Sigmoid colon (tissue), 7 donors: ENCODE data around the gene NLRC5. TPM values are rescaled to one million over a fixed set of nuclear protein-coding genes. Genes with fewer than 3 reads are reported as not detected.

Experiments used
- DNase-seq: peaks from one replicate; pipeline ENCODE4 v3.0.0-alpha.2; 2019
- H3K27ac ChIP-seq, 4 donors: fragments of 200-600 bp; sonication (generic); one replicate each; pipeline ENCODE4 v1.5.1; 2016 to 2019; ENCODE audit warnings: mild to moderate bottlenecking in 1 of 4
- H3K27me3 ChIP-seq, 3 donors: fragments of 200-600 bp; sonication (generic); one replicate each; pipeline ENCODE4 v1.5.1; 2019; ENCODE audit warnings: mild to moderate bottlenecking in 1 of 3
- H3K36me3 ChIP-seq, 4 donors: fragments of 200-600 bp; sonication (generic); one replicate each; pipeline ENCODE4 v1.5.1; 2016 to 2019
- H3K4me1 ChIP-seq, 4 donors: fragments of 200-600 bp; sonication (generic); one replicate each; pipeline ENCODE4 v1.5.1; 2017 to 2019
- H3K4me3 ChIP-seq, 4 donors: fragments of 200-600 bp; sonication (generic); one replicate each; pipeline ENCODE4 v1.5.1; 2017 to 2019; ENCODE audit warnings: mild to moderate bottlenecking in 2 of 4, moderate library complexity in 1 of 4
- H3K9me3 ChIP-seq, 4 donors: fragments of 200-600 bp in 3 of 4; sonication (generic) in 3 of 4; one replicate each; pipeline versions ENCODE4 v1.5.1 to v1.6.1; 2013 to 2019
- CTCF ChIP-seq, 4 experiments: fragments of 450-650 bp in 3 of 4; fragments of 200-600 bp in 1 of 4; IDR thresholded peaks; one replicate each; pipeline ENCODE4 v1.5.1; 2016 to 2019; ENCODE audit warnings: antibody characterized with exemption in 4 of 4, mild to moderate bottlenecking in 3 of 4, moderate library complexity in 2 of 4
- EP300 ChIP-seq, 4 donors: sonication (generic); formaldehyde crosslinking; IDR thresholded peaks; one replicate each; pipeline ENCODE4 v1.6.1; 2017; ENCODE audit warnings: antibody characterized with exemption in 4 of 4
- POLR2A ChIP-seq, 2 donors: fragments of 450-650 bp; IDR thresholded peaks; one replicate each; pipeline ENCODE4 v1.6.1; 2016; ENCODE audit warnings: antibody characterized with exemption in 2 of 2, mild to moderate bottlenecking in 2 of 2, moderate library complexity in 2 of 2
- POLR2AphosphoS5 ChIP-seq, 4 donors: sonication (generic); formaldehyde crosslinking; IDR thresholded peaks; one replicate each; pipeline ENCODE4 v1.6.1; 2017; ENCODE audit warnings: antibody characterized with exemption in 4 of 4
- WGBS, 2 donors: extraction: QIAGEN DNeasy Blood & Tissue Kit; methylation state at CpG; one replicate each; pipeline ENCODE4 v1.1.7; 2013; 5-methylcytosine and 5-hydroxymethylcytosine counted together
- intact Hi-C: fragments of 100-400 bp; cut with DNase I; formaldehyde crosslinking; loops from one replicate; pipeline ENCODE4 v1.15.1; 2023
- polyA plus RNA-seq, 3 donors: library from polyadenylated mRNA; stranded (reverse); fragments of 200-250 nt; gene quantifications; one replicate each; pipeline ENCODE4 v1.2.3, GENCODE V29; 2013
- total RNA-seq, 4 donors: library from RNA; depleted of rRNA; stranded (reverse); fragments of >200 nt; gene quantifications; one replicate each; pipeline ENCODE4 v1.1.0, GENCODE V29; 2016
- donor health status: healthy with polysubstance abuse.
- donor health status: Bipolar disorder and iron deficiency.
- donor health status: healthy.

The NLRC5 gene
- total and polyA plus RNA-seq, 7 donors: 9.5 to 119 (median 19.5) TPM

GRCh38 chr16:57019746-57020145, 30.4 kb downstream of the NLRC5 start:
- intact Hi-C loops: no loop called here
- no peaks in the 10 kb centered on the region for H3K9me3 ChIP-seq
- no peak overlapping the region for H3K27ac ChIP-seq
- TF ChIP-seq EP300 (IDR thresholded peaks at IDR 0.05) (no peak), POLR2A (IDR thresholded peaks at IDR 0.05) (no peak), POLR2AphosphoS5 (IDR thresholded peaks at IDR 0.05) (no peak), CTCF (IDR thresholded peaks at IDR 0.05) (no peak)
- H3K27me3 ChIP-seq: no peaks in the 10 kb centered on the region
- H3K4me1 ChIP-seq: no peaks in the 10 kb centered on the region
- H3K36me3 ChIP-seq: peaks cover 4 to 63% (median 42%) of the 10 kb centered on the region in 4 donors
- no peak overlapping the region for H3K4me3 ChIP-seq
- DNase-seq: peak; percentile 10
- 45 to 93% methylated on average over 2 of the region's 2 CpGs for WGBS, 2 donors

GRCh38 chr16:57020651-57021050, 31.3 kb downstream of the NLRC5 start:
- no peak overlapping the region for H3K4me3 ChIP-seq
- intact Hi-C loops: no loop called here
- no peak for TF ChIP-seq CTCF (IDR thresholded peaks at IDR 0.05)
- TF ChIP-seq POLR2AphosphoS5 (IDR thresholded peaks at IDR 0.05): no peak
- TF ChIP-seq POLR2A (IDR thresholded peaks at IDR 0.05): no peak
- no peak for TF ChIP-seq EP300 (IDR thresholded peaks at IDR 0.05)
- no peaks in the 10 kb centered on the region for H3K4me1 ChIP-seq
- DNase-seq: peak; percentile 53
- H3K36me3 ChIP-seq: peaks cover 4 to 63% (median 42%) of the 10 kb centered on the region in 4 donors
- no peaks in the 10 kb centered on the region for H3K27me3 ChIP-seq
- WGBS, 2 donors: 88 to 93% methylated on average over 8 of the region's 8 CpGs
- H3K27ac ChIP-seq: no peak overlapping the region
- no peaks in the 10 kb centered on the region for H3K9me3 ChIP-seq

GRCh38 chr16:57021757-57022156, 32.4 kb downstream of the NLRC5 start:
- no peaks in the 10 kb centered on the region for H3K9me3 ChIP-seq
- TF ChIP-seq POLR2A (IDR thresholded peaks at IDR 0.05): no peak
- no peak for TF ChIP-seq CTCF (IDR thresholded peaks at IDR 0.05)
- peak; percentile 33 for DNase-seq
- H3K27me3 ChIP-seq: no peaks in the 10 kb centered on the region
- H3K27ac ChIP-seq: no peak overlapping the region
- H3K4me3 ChIP-seq: no peak overlapping the region
- intact Hi-C loops: no loop called here
- no peaks in the 10 kb centered on the region for H3K4me1 ChIP-seq
- 94 to 96% methylated on average over 6 of the region's 6 CpGs for WGBS, 2 donors
- peaks cover 4 to 74% (median 42%) of the 10 kb centered on the region in 4 donors for H3K36me3 ChIP-seq

- DNase-seq: peak; percentile 14
- Histone ChIP-seq H3K4me3 (no peak overlapping the region), H3K36me3 (peaks cover 4 to 76% (median 37%) of the 10 kb centered on the region in 4 donors), H3K9me3 (no peaks in the 10 kb centered on the region), H3K27me3 (no peaks in the 10 kb centered on the region), H3K4me1 (no peaks in the 10 kb centered on the region), H3K27ac (no peak overlapping the region)
- TF ChIP-seq POLR2A (IDR thresholded peaks at IDR 0.05): no peak
- no peak for TF ChIP-seq POLR2AphosphoS5 (IDR thresholded peaks at IDR 0.05)
- no peak for TF ChIP-seq CTCF (IDR thresholded peaks at IDR 0.05)
- TF ChIP-seq EP300 (IDR thresholded peaks at IDR 0.05): no peak
- WGBS, 2 donors: 86 to 94% methylated on average over 7 of the region's 7 CpGs
- intact Hi-C loops: no loop called here
These were observed 33.1 kb downstream of the NLRC5 start for GRCh38 chr16:57022445-57022844.

GRCh38 chr16:57023541-57024249, 34.3 kb downstream of the NLRC5 start:
- H3K36me3 ChIP-seq: peaks cover 4 to 65% (median 28%) of the 10 kb centered on the region in 4 donors
- no peaks in the 10 kb centered on the region for H3K4me1 ChIP-seq
- H3K4me3 ChIP-seq: no peak overlapping the region
- no peaks in the 10 kb centered on the region for H3K27me3 ChIP-seq
- H3K9me3 ChIP-seq: no peaks in the 10 kb centered on the region
- DNase-seq: peak; percentile 58
- no peak for TF ChIP-seq POLR2AphosphoS5 (IDR thresholded peaks at IDR 0.05)
- TF ChIP-seq POLR2A (IDR thresholded peaks at IDR 0.05): no peak
- TF ChIP-seq EP300 (IDR thresholded peaks at IDR 0.05): no peak
- intact Hi-C loops: no loop called here
- 74 to 86% methylated on average over 8 of the region's 8 CpGs for WGBS, 2 donors
- H3K27ac ChIP-seq: no peak overlapping the region
